GM18907 (cell line): ENCODE data around the gene MYRIP.
"Not testable (repeated sequence)": the region's sequence is repeated elsewhere in the genome, so short reads cannot be mapped to it uniquely, and the experiment has no call there.

Experiments used
- ATAC-seq: cut with Tn5 transposase; IDR thresholded peaks from one replicate; pipeline ENCODE4 v1.9.1; 2021; ENCODE audit warnings: mild to moderate bottlenecking, moderate library complexity; ENCODE audit not compliant: unreplicated experiment

The MYRIP gene

GRCh38 chr3:40264451-40264850 is 455.0 kb downstream of the MYRIP start:
- no peak for ATAC-seq

GRCh38 chr3:40265181-40265580 is 455.8 kb downstream of the MYRIP start:
- ATAC-seq, result no peak

- no peak for ATAC-seq
These were observed 458.7 kb downstream of the MYRIP start for GRCh38 chr3:40267937-40268724.

- ATAC-seq, result no peak
These were observed 459.6 kb downstream of the MYRIP start for GRCh38 chr3:40268802-40269524.

- no peak for ATAC-seq
These were observed 469.4 kb downstream of the MYRIP start for GRCh38 chr3:40278791-40279190.

GRCh38 chr3:40281995-40282394 is 472.6 kb downstream of the MYRIP start:
- no peak for ATAC-seq

- not testable (repeated sequence) for ATAC-seq
These were observed 473.6 kb downstream of the MYRIP start for GRCh38 chr3:40283057-40283456.

- no peak for ATAC-seq
These were observed 477.8 kb downstream of the MYRIP start for GRCh38 chr3:40287248-40287647.

- no peak for ATAC-seq
These were observed 481.0 kb downstream of the MYRIP start for GRCh38 chr3:40290396-40290795.

GRCh38 chr3:40291471-40291870 is 482.1 kb downstream of the MYRIP start:
- no peak for ATAC-seq

- ATAC-seq, result no peak
These were observed 483.4 kb downstream of the MYRIP start for GRCh38 chr3:40292637-40293349.

- no peak for ATAC-seq
These were observed 485.0 kb downstream of the MYRIP start for GRCh38 chr3:40294434-40294833.

GRCh38 chr3:40298075-40298474 is 488.7 kb downstream of the MYRIP start:
- no peak for ATAC-seq

GRCh38 chr3:40299130-40299720 is 489.8 kb downstream of the MYRIP start:
- no peak for ATAC-seq

GRCh38 chr3:40299721-40300335 is 490.4 kb downstream of the MYRIP start:
- no peak for ATAC-seq

- no peak for ATAC-seq
These were observed 493.4 kb downstream of the MYRIP start for GRCh38 chr3:40302784-40303183.

GRCh38 chr3:40304352-40304751 is 494.9 kb downstream of the MYRIP start:
- peak; percentile 31 for ATAC-seq

- ATAC-seq, result no peak
These were observed 496.9 kb downstream of the MYRIP start for GRCh38 chr3:40306336-40306735.

- ATAC-seq, result no peak
These were observed 497.8 kb downstream of the MYRIP start for GRCh38 chr3:40307176-40307575.

- ATAC-seq, result peak; percentile 0
These were observed 499.5 kb downstream of the MYRIP start for GRCh38 chr3:40308725-40309417.
